HG03442 (cell line): ENCODE data around the gene MTA1.

ENCODE experiments used
- ATAC-seq: cut with Tn5 transposase; IDR thresholded peaks from one replicate; pipeline ENCODE4 v1.9.1; 2021; ENCODE audit warnings: mild to moderate bottlenecking, moderate library complexity; ENCODE audit not compliant: unreplicated experiment

Gene MTA1

GRCh38 chr14:105458571-105458970, 38.9 kb downstream of the MTA1 start:
- ATAC-seq: no peak

- no peak for ATAC-seq
These were observed 40.5 kb downstream of the MTA1 start for GRCh38 chr14:105460116-105460515.

- ATAC-seq: no peak
These were observed 41.0 kb downstream of the MTA1 start for GRCh38 chr14:105460616-105461015.

GRCh38 chr14:105461903-105462302, 42.3 kb downstream of the MTA1 start:
- ATAC-seq: no peak

GRCh38 chr14:105464501-105464900, 44.9 kb downstream of the MTA1 start:
- no peak for ATAC-seq

- no peak for ATAC-seq
These were observed 45.8 kb downstream of the MTA1 start for GRCh38 chr14:105465209-105466031.

- ATAC-seq: no peak
These were observed 47.1 kb downstream of the MTA1 start for GRCh38 chr14:105466531-105467248.

- ATAC-seq: no peak
These were observed 47.8 kb downstream of the MTA1 start for GRCh38 chr14:105467249-105467941.

GRCh38 chr14:105467942-105468471, 48.4 kb downstream of the MTA1 start:
- ATAC-seq: no peak

GRCh38 chr14:105468621-105469241, 49.1 kb downstream of the MTA1 start:
- no peak for ATAC-seq

GRCh38 chr14:105469456-105470349, 50.1 kb downstream of the MTA1 start:
- no peak for ATAC-seq

- no peak for ATAC-seq
These were observed 51.0 kb downstream of the MTA1 start for GRCh38 chr14:105470350-105471296.

- ATAC-seq: no peak
These were observed 51.7 kb downstream of the MTA1 start for GRCh38 chr14:105471297-105471821.

GRCh38 chr14:105471823-105472485, 52.3 kb downstream of the MTA1 start:
- ATAC-seq: no peak

GRCh38 chr14:105472486-105472991, 52.9 kb downstream of the MTA1 start:
- ATAC-seq: no peak

- ATAC-seq: no peak
These were observed 53.5 kb downstream of the MTA1 start for GRCh38 chr14:105473033-105473676.
